Left ventricle myocardium inferior (tissue), 1 donor: ENCODE measurements around the gene ASB9. TPM values are rescaled to one million over a fixed set of nuclear protein-coding genes. Genes with fewer than 3 reads are reported as not detected.

ENCODE experiments used
- DNase-seq: peaks from one replicate; pipeline ENCODE4 v3.0.0-alpha.2; 2020
- H3K27ac ChIP-seq: fragments of 200-600 bp; replicated peaks from 2 replicates; pipeline ENCODE4 v1.8.0; 2021
- H3K27me3 ChIP-seq: fragments of 200-600 bp; 2 replicates; pipeline ENCODE4 v1.8.0; 2021; ENCODE audit warnings: low read depth
- H3K36me3 ChIP-seq: fragments of 200-600 bp; 2 replicates; pipeline ENCODE4 v1.8.0; 2021
- H3K4me1 ChIP-seq: fragments of 200-600 bp; 2 replicates; pipeline ENCODE4 v1.8.0; 2021
- H3K4me3 ChIP-seq: fragments of 200-600 bp; 2 replicates; pipeline ENCODE4 v1.8.0; 2021; ENCODE audit warnings: mild to moderate bottlenecking, moderate library complexity
- H3K9me3 ChIP-seq: fragments of 200-600 bp; replicated peaks from 2 replicates; pipeline ENCODE4 v1.8.0; 2021
- CTCF ChIP-seq: fragments of 200-600 bp; IDR thresholded peaks from 2 replicates; pipeline ENCODE4 v1.8.0; 2021; ENCODE audit warnings: antibody characterized with exemption, mild to moderate bottlenecking, borderline replicate concordance
- intact Hi-C: fragments of 100-400 bp; cut with micrococcal nuclease; formaldehyde crosslinking; loops from one replicate; pipeline ENCODE4 v1.11.0; 2022
- total RNA-seq: library from RNA; stranded (reverse); fragmentation: NEBNext Ultra II Directional; extraction: Animal tissue kit (Norgen Biotek cat#: 25700); gene quantifications from one replicate; pipeline ENCODE4 v1.2.1, GENCODE V29; 2021
- donor health status: DM: no; HTN: yes; CAD: no; lungs with severe emphysema.

Gene ASB9
- total RNA-seq, 1 donor from 2014 or later = 1.3 TPM

- Histone ChIP-seq H3K27me3 (no peaks in the 10 kb centered on the region), H3K4me1 (no peaks in the 10 kb centered on the region), H3K27ac (no peak overlapping the region), H3K9me3 (no peaks in the 10 kb centered on the region), H3K4me3 (no peak overlapping the region), H3K36me3 (no peaks in the 10 kb centered on the region)
- no peak for DNase-seq
- no peak for TF ChIP-seq CTCF
- intact Hi-C loops = no loop called here
These were observed 48.6 kb downstream of the ASB9 start for GRCh38 chrX:15221321-15221720.

DNA sequence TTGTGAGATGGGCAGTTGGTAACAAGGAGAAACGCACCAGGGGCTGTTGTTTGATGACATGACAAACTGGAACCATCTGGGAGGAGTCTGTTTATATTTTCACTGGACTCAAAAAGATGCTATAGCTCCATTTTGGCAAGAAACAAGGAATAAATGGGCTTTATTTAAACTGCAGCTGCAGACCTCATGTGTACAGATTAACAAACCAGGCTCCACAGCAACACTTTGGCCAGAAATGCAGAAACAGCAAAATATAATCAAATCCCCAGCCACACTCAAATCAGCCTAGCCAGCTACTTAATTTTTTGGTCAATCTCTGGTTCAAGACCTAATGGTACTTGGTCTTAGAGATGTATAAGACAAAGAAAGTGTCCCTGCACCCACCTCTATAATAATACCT lies 52.7 kb downstream of the ASB9 start:
- H3K27me3 ChIP-seq = no peaks in the 10 kb centered on the region
- H3K4me3 ChIP-seq = no peak overlapping the region
- no peaks in the 10 kb centered on the region for H3K9me3 ChIP-seq
- H3K4me1 ChIP-seq = no peaks in the 10 kb centered on the region
- intact Hi-C loops = no loop called here
- H3K27ac ChIP-seq = no peak overlapping the region
- H3K36me3 ChIP-seq = no peaks in the 10 kb centered on the region
- no peak for DNase-seq
- no peak for TF ChIP-seq CTCF

- H3K36me3 ChIP-seq = no peaks in the 10 kb centered on the region
- DNase-seq = no peak
- no peak overlapping the region for H3K4me3 ChIP-seq
- H3K27ac ChIP-seq = no peak overlapping the region
- H3K9me3 ChIP-seq = no peaks in the 10 kb centered on the region
- no peaks in the 10 kb centered on the region for H3K4me1 ChIP-seq
- intact Hi-C loops = no loop called here
- H3K27me3 ChIP-seq = no peaks in the 10 kb centered on the region
- no peak for TF ChIP-seq CTCF
These were observed 53.6 kb downstream of the ASB9 start for GRCh38 chrX:15216280-15216679.

GRCh38 chrX:15215366-15215765 lies 54.5 kb downstream of the ASB9 start:
- no peak for DNase-seq
- H3K27me3 ChIP-seq = no peaks in the 10 kb centered on the region
- no peaks in the 10 kb centered on the region for H3K36me3 ChIP-seq
- intact Hi-C loops = no loop called here
- H3K27ac ChIP-seq = no peak overlapping the region
- H3K4me3 ChIP-seq = no peak overlapping the region
- no peak for TF ChIP-seq CTCF
- no peaks in the 10 kb centered on the region for H3K4me1 ChIP-seq
- no peaks in the 10 kb centered on the region for H3K9me3 ChIP-seq

DNA sequence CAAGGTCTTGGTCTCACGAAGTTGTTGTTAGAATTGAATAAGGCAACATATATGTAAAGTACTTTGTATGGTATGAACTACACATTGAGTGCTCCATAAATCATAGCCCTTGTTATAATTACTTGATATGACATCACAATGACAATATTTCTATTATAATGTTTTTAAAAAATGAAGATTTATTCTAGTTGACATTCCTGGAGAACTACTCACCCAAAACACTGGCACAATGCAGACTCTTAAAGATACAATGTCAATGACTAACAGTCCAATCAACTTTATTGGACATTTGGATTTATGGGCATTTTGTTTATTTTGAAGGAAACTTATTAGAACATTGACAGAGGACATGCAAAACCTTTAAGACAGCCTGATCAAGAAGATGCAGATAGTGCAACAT lies 55.3 kb downstream of the ASB9 start:
- intact Hi-C loops = no loop called here
- H3K27me3 ChIP-seq = no peaks in the 10 kb centered on the region
- H3K4me3 ChIP-seq = no peak overlapping the region

More for the DNA sequence above, 55.3 kb downstream of the ASB9 start:
- Histone ChIP-seq H3K36me3 (no peaks in the 10 kb centered on the region), H3K4me1 (no peaks in the 10 kb centered on the region), H3K27ac (no peak overlapping the region), H3K9me3 (no peaks in the 10 kb centered on the region)
- TF ChIP-seq CTCF = no peak
- no peak for DNase-seq
